PFSK-1 (cell line): ENCODE data around the gene TCAP.

ENCODE experiments used
- POLR2AphosphoS5 ChIP-seq: IDR thresholded peaks from 2 replicates; pipeline ENCODE4 v1.6.1; 2012; ENCODE audit warnings: low read depth, mild to moderate bottlenecking, control low read depth, low read length, moderate library complexity
- SIN3A ChIP-seq: IDR thresholded peaks from 2 replicates; pipeline ENCODE4 v1.6.1; 2012; ENCODE audit warnings: mild to moderate bottlenecking, low read length, moderate library complexity, borderline replicate concordance; ENCODE audit not compliant: insufficient read depth
- TAF1 ChIP-seq: IDR thresholded peaks from 2 replicates; pipeline ENCODE4 v1.6.1; 2012; ENCODE audit warnings: low read length, control low read depth, borderline replicate concordance; ENCODE audit not compliant: insufficient read depth
- TF ChIP-seq, protein P1 (sequence below), 2 experiments: IDR thresholded peaks; 2 replicates each; pipeline versions ENCODE4 v1.6.1 to v1.8.0; 2011 to 2012; ENCODE audit warnings: low read depth in 2 of 2, low read length in 2 of 2, control low read depth in 1 of 2, inconsistent platforms in 1 of 2, mild to moderate bottlenecking in 1 of 2, moderate library complexity in 1 of 2; ENCODE audit not compliant: insufficient read depth in 1 of 2

DNA sequence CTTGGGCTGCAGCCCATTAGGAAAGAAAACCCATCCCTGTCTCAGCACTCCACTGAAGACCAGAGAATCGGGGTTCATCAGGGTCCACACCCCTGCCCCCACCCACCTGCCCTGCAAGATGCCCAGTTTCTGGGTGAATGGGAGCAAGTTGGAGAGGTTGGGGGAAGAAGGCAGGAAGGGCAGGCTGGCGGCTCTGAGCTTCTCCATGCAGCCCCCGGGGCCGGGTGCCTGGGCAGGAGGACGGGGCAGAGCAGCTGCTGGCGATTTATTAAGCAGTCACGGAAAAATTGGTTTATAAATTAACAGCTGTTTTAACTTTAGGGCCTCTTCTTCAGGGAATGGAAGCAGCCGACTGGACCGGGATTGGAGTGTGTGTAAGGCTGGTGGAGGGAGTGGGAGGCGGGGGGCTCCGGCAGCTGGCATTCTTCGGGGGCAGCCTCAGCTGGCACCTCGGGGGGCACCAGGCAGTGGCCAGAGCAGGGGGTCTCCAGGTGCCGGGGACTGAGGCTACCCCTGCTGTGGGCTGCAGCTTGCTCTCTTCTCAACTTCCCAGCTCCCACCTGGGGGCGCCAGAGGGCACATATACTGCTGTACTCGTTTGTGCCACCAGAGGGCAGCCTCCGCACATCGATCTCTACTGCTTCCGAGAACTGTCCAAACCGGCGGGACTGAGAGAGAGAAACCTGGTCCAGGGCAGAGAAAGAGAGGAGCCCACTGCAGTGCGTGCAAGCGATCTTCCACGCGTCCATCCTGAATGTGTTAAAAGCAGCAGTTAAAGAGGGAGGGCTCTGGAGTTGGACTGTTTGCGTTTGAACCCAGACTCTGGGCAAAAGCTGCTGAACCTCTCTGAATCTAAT, 43.4 kb upstream of the TCAP start:
- TF ChIP-seq SIN3A (no peak), POLR2AphosphoS5 (no peak), TAF1 (no peak)
- TF ChIP-seq, protein P1, sequence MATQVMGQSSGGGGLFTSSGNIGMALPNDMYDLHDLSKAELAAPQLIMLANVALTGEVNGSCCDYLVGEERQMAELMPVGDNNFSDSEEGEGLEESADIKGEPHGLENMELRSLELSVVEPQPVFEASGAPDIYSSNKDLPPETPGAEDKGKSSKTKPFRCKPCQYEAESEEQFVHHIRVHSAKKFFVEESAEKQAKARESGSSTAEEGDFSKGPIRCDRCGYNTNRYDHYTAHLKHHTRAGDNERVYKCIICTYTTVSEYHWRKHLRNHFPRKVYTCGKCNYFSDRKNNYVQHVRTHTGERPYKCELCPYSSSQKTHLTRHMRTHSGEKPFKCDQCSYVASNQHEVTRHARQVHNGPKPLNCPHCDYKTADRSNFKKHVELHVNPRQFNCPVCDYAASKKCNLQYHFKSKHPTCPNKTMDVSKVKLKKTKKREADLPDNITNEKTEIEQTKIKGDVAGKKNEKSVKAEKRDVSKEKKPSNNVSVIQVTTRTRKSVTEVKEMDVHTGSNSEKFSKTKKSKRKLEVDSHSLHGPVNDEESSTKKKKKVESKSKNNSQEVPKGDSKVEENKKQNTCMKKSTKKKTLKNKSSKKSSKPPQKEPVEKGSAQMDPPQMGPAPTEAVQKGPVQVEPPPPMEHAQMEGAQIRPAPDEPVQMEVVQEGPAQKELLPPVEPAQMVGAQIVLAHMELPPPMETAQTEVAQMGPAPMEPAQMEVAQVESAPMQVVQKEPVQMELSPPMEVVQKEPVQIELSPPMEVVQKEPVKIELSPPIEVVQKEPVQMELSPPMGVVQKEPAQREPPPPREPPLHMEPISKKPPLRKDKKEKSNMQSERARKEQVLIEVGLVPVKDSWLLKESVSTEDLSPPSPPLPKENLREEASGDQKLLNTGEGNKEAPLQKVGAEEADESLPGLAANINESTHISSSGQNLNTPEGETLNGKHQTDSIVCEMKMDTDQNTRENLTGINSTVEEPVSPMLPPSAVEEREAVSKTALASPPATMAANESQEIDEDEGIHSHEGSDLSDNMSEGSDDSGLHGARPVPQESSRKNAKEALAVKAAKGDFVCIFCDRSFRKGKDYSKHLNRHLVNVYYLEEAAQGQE (IDR thresholded peaks at IDR 0.05; ENCODE audit: insufficient read depth in 1 of 2, low read depth in 2 of 2, low read length in 2 of 2), result peak; percentile 88 to 94
